HG03175 (cell line): ENCODE results near the gene PCDHGB6.
"Not testable (repeated sequence)": the region's sequence is repeated elsewhere in the genome, so short reads cannot be mapped to it uniquely, and the experiment has no call there.

Experiments
- ATAC-seq: cut with Tn5 transposase; IDR thresholded peaks from one replicate; pipeline ENCODE4 v1.9.1; 2021; ENCODE audit warnings: mild to moderate bottlenecking, moderate library complexity; ENCODE audit not compliant: unreplicated experiment

The PCDHGB6 gene

DNA sequence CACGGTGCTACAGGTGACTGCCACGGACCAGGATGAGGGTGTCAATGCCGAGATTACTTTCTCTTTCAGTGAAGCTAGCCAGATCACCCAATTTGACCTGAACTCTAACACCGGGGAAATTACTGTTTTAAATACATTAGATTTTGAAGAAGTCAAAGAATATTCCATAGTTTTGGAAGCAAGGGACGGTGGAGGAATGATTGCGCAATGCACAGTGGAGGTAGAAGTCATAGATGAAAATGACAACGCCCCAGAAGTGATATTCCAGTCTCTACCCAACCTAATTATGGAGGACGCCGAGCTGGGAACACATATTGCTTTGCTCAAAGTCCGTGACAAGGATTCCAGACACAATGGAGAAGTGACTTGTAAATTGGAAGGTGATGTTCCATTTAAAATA, 19.2 kb upstream of the PCDHGB6 start:
- no peak for ATAC-seq

DNA sequence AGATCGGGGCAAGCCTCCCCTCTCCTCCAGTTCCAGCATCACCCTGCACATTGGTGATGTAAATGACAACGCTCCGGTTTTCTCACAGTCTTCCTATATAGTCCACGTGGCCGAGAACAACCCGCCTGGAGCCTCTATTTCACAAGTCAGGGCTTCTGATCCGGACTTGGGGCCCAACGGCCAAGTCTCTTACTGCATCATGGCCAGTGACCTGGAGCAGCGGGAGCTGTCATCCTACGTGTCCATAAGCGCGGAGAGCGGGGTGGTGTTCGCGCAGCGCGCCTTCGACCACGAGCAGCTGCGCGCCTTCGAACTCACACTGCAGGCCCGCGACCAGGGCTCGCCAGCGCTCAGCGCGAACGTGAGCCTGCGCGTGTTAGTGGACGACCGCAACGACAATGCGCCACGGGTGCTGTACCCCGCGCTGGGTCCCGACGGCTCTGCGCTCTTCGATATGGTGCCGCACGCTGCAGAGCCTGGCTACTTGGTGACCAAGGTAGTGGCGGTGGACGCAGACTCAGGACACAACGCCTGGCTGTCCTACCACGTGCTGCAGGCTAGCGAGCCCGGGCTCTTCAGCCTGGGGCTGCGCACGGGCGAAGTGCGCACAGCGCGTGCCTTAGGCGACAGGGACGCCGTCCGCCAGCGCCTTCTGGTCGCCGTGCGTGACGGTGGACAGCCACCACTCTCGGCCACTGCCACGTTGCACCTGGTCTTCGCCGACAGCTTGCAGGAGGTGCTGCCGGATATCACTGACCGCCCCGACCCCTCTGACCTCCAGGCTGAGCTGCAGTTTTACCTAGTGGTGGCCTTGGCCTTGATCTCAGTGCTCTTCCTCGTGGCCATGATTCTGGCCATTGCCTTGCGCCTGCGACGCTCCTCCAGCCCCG, 18.4 kb upstream of the PCDHGB6 start:
- no peak for ATAC-seq

- ATAC-seq = no peak
These were observed 15.2 kb upstream of the PCDHGB6 start, which contains the start of gene PCDHGA8 for GRCh38 chr5:141392429-141393198. PCDHGA8 (plus strand) TSS chr5:141392633; CDS start chr5:141392814, 181 bp downstream.

DNA sequence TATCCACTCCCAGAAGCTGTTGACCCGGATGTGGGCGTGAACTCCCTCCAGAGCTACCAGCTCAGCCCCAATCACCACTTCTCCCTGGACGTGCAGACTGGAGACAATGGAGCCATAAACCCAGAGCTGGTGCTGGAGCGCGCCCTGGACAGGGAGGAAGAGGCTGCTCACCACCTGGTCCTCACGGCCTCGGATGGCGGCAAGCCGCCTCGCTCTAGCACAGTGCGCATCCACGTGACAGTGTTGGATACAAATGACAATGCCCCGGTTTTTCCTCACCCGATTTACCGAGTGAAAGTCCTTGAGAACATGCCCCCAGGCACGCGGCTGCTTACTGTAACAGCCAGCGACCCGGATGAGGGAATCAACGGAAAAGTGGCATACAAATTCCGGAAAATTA, 14.6 kb upstream of the PCDHGB6 start:
- ATAC-seq = no peak

DNA sequence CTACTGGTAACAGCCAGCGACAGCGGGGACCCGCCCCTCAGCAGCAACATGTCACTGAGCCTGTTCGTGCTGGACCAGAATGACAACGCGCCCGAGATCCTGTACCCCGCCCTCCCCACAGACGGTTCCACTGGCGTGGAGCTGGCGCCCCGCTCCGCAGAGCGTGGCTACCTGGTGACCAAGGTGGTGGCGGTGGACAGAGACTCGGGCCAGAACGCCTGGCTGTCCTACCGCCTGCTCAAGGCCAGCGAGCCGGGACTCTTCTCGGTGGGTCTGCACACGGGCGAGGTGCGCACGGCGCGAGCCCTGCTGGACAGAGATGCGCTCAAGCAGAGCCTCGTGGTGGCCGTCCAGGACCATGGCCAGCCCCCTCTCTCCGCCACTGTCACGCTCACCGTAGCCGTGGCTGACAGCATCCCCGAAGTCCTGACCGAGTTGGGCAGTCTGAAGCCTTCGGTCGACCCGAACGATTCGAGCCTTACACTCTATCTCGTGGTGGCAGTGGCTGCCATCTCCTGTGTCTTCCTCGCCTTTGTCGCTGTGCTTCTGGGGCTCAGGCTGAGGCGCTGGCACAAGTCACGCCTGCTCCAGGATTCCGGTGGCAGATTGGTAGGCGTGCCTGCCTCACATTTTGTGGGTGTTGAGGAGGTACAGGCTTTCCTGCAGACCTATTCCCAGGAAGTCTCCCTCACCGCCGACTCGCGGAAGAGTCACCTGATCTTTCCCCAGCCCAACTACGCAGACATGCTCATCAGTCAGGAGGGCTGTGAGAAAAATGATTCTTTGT, 13.2 kb upstream of the PCDHGB6 start:
- ATAC-seq = not testable (repeated sequence)

- ATAC-seq = peak; percentile 61
These were observed 9.9 kb upstream of the PCDHGB6 start, which contains the start of gene PCDHGB5 for GRCh38 chr5:141397756-141398551. PCDHGB5 (plus strand) TSS chr5:141397947; CDS start chr5:141398128, 181 bp downstream.

DNA sequence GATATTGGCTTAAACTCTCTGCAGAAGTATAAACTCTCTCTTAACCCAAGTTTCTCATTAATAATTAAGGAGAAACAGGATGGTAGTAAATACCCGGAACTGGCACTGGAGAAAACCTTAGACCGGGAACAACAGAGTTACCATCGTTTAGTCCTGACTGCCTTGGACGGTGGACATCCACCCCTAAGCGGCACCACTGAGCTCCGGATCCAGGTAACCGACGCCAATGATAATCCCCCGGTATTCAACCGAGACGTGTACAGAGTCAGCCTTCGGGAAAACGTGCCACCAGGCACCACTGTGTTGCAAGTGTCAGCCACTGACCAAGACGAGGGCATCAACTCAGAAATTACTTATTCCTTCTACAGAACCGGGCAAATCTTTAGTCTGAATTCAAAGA, 9.2 kb upstream of the PCDHGB6 start:
- ATAC-seq = no peak

GRCh38 chr5:141399555-141400258, 8.1 kb upstream of the PCDHGB6 start:
- no peak for ATAC-seq

- ATAC-seq = peak; percentile 47
These were observed 5.1 kb upstream of the PCDHGB6 start, which contains the start of gene PCDHGA9 for GRCh38 chr5:141402553-141403243. PCDHGA9 (plus strand) TSS chr5:141402778; CDS start chr5:141402953, 175 bp downstream.

- ATAC-seq = no peak
These were observed 4.4 kb upstream of the PCDHGB6 start for GRCh38 chr5:141403387-141403786.

DNA sequence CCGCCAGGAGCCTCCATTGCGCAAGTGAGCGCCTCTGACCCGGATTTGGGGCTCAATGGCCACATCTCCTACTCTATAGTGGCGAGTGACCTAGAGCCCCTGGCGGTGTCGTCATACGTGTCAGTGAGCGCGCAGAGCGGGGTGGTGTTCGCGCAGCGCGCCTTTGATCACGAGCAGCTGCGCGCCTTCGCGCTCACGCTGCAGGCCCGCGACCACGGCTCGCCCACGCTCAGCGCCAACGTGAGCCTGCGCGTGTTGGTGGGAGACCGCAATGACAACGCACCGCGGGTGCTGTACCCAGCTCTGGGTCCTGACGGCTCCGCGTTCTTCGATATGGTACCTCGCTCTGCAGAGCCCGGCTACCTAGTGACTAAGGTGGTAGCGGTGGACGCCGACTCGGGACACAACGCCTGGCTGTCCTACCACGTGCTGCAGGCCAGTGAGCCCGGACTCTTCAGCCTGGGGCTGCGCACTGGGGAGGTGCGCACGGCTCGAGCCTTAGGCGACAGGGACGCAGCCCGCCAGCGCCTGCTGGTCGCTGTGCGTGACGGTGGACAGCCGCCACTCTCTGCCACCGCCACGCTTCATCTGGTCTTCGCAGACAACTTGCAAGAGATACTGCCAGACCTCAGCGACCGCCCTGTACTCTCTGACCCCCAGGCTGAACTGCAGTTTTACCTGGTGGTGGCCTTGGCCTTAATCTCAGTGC, 1.9 kb downstream of the PCDHGB6 start:
- no peak for ATAC-seq

GRCh38 chr5:141411575-141411974, 3.8 kb downstream of the PCDHGB6 start:
- no peak for ATAC-seq

- ATAC-seq = peak; percentile 77
These were observed 5.2 kb downstream of the PCDHGB6 start, which contains the start of gene PCDHGA10 for GRCh38 chr5:141412854-141413539. PCDHGA10 (plus strand) TSS chr5:141412987; CDS start chr5:141413176, 189 bp downstream.

- no peak for ATAC-seq
These were observed 5.8 kb downstream of the PCDHGB6 start for GRCh38 chr5:141413540-141414069.

DNA sequence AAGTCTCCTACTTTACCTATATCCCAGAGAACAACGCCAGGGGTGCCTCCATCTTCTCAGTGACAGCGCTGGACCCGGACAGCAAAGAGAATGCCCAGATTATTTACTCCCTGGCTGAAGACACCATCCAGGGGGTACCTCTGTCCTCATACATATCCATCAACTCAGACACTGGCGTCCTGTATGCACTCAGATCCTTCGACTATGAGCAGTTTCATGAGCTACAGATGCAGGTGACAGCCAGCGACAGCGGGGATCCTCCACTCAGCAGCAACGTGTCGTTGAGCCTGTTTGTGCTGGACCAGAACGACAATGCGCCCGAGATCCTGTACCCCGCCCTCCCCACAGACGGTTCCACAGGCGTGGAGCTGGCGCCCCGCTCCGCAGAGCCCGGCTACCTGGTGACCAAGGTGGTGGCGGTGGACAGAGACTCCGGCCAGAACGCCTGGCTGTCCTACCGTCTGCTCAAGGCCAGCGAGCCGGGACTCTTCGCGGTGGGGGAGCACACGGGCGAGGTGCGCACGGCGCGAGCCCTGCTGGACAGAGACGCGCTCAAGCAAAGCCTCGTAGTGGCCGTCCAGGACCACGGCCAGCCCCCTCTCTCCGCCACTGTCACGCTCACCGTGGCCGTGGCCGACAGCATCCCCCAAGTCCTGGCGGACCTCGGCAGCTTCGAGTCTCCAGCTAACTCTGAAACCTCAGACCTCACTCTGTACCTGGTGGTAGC, 6.9 kb downstream of the PCDHGB6 start:
- not testable (repeated sequence) for ATAC-seq

- not testable (repeated sequence) for ATAC-seq
These were observed 7.4 kb downstream of the PCDHGB6 start for GRCh38 chr5:141415275-141415618.
